Lower lobe of right lung (tissue), 2 donors: Measurements from ENCODE around the gene EVL. TPM values are rescaled to one million over a fixed set of nuclear protein-coding genes. Genes with fewer than 3 reads are reported as not detected.

Experiments used
- ATAC-seq, 2 donors: fragments of 200-7000 bp; cut with Tn5 transposase; one replicate each; pipeline ENCODE4 v1.9.1; 2020 to 2022; ENCODE audit warnings: mild to moderate bottlenecking in 2 of 2, moderate library complexity in 2 of 2
- DNase-seq: peaks from one replicate; pipeline ENCODE4 v3.0.0-alpha.2; 2020
- H3K27ac ChIP-seq: fragments of 200-600 bp; one replicate; pipeline ENCODE4 v1.8.0; 2022
- H3K27me3 ChIP-seq: fragments of 200-600 bp; one replicate; pipeline ENCODE4 v1.8.0; 2022; ENCODE audit warnings: low read depth
- H3K36me3 ChIP-seq: fragments of 200-600 bp; one replicate; pipeline ENCODE4 v1.8.0; 2022; ENCODE audit warnings: mild to moderate bottlenecking
- H3K4me1 ChIP-seq: fragments of 200-600 bp; one replicate; pipeline ENCODE4 v1.8.0; 2022
- H3K4me3 ChIP-seq: fragments of 200-600 bp; one replicate; pipeline ENCODE4 v1.8.0; 2022; ENCODE audit warnings: mild to moderate bottlenecking
- H3K9me3 ChIP-seq: fragments of 200-600 bp; one replicate; pipeline ENCODE4 v1.8.0; 2022
- intact Hi-C: fragments of 100-400 bp; cut with DNase I; formaldehyde crosslinking; loops from one replicate; pipeline ENCODE4 v1.11.0; 2022
- total RNA-seq: library from RNA; stranded (reverse); fragmentation: NEBNext Ultra II Directional; extraction: Animal tissue kit (Norgen Biotek cat#: 25700); gene quantifications from one replicate; pipeline ENCODE4 v1.2.1, GENCODE V29; 2021
- TF ChIP-seq, protein P1 (sequence below): fragments of 200-600 bp; IDR thresholded peaks from one replicate; pipeline ENCODE4 v1.8.0; 2022; ENCODE audit warnings: antibody characterized with exemption, mild to moderate bottlenecking
- donor health status: DM: no; HTN: yes; CAD: no; lungs with severe emphysema.

EVL gene
- total RNA-seq, 1 donor from 2014 or later: 226 TPM

DNA sequence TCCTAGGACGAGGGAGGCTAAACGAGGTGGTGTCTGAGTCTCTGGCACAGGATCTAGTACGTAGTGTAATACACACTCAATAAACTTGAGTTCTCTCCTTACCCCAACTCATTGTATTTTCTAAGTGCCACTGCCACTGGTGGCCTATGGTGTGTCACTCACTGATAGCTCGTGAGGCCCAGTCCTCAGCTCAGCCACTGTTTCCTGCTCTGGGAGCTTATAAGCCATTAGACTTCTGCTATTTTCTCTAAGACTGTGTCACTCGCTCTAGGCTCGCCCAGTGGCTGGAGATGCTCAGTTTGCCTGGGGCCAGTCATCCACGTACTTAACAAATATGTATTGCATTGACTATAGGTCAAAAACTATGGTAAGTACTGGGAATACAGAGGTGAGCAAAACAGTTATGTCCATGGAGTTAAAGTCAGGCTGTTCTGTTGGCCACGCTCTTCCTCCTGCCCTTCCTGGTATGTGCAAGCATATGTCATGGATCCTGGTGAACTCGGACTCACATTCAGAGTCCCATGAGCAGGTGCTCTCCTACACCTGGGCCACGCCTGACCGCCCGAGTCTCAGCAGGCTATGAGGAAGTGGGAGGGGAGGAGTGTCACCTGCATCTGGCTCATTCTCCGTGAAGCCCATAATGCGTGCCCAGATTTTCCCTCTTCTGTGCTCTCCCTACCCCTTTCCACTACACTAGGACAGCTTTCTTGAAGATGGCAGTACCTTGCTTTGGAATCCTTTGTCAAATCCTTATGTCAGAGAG is 52.6 kb downstream of the EVL start:
- Histone ChIP-seq H3K4me3 (no peak overlapping the region), H3K4me1 (peaks cover 5% of the 10 kb centered on the region), H3K27ac (no peak overlapping the region), H3K27me3 (no peaks in the 10 kb centered on the region), H3K36me3 (peaks cover 21% of the 10 kb centered on the region), H3K9me3 (no peaks in the 10 kb centered on the region)
- intact Hi-C loops: no loop called here
- DNase-seq: no peak
- ATAC-seq: no peak
- TF ChIP-seq, protein P1, sequence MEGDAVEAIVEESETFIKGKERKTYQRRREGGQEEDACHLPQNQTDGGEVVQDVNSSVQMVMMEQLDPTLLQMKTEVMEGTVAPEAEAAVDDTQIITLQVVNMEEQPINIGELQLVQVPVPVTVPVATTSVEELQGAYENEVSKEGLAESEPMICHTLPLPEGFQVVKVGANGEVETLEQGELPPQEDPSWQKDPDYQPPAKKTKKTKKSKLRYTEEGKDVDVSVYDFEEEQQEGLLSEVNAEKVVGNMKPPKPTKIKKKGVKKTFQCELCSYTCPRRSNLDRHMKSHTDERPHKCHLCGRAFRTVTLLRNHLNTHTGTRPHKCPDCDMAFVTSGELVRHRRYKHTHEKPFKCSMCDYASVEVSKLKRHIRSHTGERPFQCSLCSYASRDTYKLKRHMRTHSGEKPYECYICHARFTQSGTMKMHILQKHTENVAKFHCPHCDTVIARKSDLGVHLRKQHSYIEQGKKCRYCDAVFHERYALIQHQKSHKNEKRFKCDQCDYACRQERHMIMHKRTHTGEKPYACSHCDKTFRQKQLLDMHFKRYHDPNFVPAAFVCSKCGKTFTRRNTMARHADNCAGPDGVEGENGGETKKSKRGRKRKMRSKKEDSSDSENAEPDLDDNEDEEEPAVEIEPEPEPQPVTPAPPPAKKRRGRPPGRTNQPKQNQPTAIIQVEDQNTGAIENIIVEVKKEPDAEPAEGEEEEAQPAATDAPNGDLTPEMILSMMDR: no peak

DNA sequence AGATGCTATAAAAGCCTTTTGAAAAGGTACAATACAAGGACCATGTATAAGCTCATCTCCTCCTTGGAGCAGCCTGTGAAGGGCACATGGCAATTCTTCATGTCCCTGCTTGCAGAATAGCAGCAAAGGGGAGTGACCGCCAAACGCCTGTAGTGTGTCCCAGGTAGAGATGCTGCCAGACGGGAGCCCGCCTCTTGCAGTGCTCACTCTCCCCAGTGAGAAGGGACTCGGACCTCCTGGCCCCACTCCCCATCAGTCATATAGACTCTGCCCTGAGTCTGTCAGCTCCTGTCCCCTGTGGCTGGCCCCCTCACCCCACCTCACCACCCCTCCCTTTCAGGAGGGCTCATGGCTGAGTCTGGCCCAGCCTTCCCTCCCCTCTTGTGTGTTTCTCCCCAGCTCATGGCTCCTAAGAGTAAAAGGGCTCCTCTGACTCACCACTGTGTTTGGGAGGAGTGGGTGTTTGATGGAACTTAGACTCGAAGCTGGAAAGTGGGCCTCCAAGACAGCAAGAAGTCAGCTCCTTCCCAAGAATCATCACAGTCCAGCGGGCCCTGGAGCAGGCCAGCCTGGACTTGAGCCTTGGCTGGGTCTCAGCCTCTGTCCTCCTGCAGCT is 53.3 kb downstream of the EVL start:
- H3K4me1 ChIP-seq: peaks cover 5% of the 10 kb centered on the region
- H3K9me3 ChIP-seq: no peaks in the 10 kb centered on the region
- H3K36me3 ChIP-seq: peaks cover 24% of the 10 kb centered on the region
- H3K27me3 ChIP-seq: no peaks in the 10 kb centered on the region
- intact Hi-C loops: no loop called here
- ATAC-seq (no peak), DNase-seq (no peak)
- TF ChIP-seq, protein P1: no peak
- H3K27ac ChIP-seq: no peak overlapping the region
- H3K4me3 ChIP-seq: no peak overlapping the region

DNA sequence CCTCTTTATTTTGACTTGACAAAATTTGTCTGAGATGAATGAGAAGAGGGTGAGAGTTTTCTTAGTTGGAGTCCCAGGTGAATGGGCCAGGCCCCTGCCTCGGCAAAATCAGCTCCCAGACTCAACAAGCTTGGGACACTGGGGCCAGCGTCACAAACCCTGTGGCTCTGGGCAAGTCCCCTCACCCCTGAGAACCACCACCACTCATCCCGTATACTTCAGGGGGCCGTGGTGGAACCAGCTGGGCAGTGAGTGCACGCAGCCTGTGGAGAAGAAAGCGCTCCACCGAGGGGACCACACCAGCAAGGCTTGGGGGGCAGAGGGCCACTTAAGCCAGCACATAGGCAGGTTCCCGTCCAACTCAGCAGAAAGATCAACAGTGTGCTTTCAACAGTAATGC is 54.0 kb downstream of the EVL start:
- Histone ChIP-seq H3K4me3 (no peak overlapping the region), H3K27me3 (no peaks in the 10 kb centered on the region), H3K9me3 (no peaks in the 10 kb centered on the region), H3K36me3 (peaks cover 32% of the 10 kb centered on the region), H3K4me1 (peaks cover 5% of the 10 kb centered on the region), H3K27ac (no peak overlapping the region)
- ATAC-seq (no peak), DNase-seq (no peak)
- intact Hi-C loops: no loop called here
- TF ChIP-seq, protein P1: no peak

DNA sequence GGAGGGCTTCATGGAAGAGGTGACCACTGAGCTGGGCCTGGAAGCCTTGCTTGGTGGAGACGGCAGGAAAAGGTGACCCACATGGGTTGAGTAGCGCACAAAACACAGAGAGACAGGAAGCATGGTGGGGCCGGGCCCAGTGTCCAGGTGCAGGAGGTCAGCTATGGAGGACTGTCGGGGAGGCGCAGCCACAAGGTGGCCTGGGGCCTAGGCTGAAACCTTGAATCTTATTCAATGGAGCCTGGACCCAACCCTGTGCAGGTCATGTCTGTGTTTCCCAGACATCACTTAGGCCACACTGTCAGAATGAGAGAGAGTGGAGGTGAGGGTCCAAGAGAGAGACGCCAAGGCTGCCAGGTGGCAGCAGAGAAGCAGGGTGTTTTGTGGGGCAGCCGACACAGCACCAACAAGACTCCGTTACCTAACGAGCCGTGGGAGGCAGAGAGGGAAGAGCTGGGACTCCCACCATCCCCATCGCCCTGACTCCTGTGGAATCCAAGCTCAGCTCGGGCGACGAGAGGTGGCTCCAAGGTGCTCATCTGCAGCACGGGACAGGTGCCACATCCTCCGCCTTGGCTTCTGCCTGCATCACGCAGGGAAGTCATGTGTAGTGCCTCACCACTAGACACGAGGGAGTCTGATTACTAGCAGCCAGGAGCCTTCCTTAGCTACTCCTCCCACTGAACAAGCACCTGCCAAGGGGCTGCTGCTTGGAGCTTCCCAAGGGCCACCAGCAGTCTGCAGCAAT is 55.5 kb downstream of the EVL start:
- peaks cover 5% of the 10 kb centered on the region for H3K4me1 ChIP-seq
- no peak overlapping the region for H3K4me3 ChIP-seq
- ATAC-seq (no peak), DNase-seq (no peak)
- H3K9me3 ChIP-seq: no peaks in the 10 kb centered on the region
- peaks cover 37% of the 10 kb centered on the region for H3K36me3 ChIP-seq
- no peaks in the 10 kb centered on the region for H3K27me3 ChIP-seq
- intact Hi-C loops: no loop called here
- no peak overlapping the region for H3K27ac ChIP-seq
- TF ChIP-seq, protein P1: no peak

DNA sequence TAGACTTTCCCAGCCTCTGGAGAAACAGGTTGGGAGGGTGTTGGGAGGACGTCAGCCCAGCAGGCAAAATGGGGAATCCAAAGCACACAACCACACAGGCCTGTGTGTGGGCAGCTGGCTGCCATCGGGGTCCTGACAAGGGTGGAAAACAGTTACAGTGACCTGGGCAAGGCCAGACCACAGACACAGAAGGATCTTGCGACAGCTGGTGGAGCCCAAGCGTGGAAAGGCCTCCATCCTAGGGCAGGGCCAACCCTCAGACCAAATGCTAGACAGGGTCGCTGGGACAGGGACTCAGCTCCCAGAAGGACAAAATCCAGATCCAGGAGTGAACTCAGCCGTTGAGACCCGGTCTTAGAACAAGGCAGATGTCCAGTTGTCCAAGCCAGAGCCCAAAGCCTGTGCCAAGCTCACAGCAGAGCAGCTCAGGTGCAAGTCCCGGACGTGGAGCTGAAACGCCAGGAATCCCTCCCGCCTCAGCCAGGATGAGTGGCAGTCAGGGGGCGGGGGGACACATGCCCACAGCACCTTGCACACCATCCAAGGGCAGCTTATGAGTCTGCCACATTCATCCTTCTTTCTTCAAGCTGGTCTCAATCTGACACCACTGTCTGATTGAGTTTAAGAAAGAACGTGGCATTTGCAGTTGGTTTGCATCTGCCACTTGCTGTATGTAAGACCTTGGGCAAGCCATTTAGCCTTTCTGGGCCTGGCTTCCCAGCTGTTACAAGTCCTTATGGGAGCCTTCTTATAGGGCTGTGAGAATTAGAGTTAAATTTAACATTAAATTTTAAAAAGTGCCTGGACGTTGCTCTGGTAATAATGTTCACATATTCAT is 56.6 kb downstream of the EVL start:
- no peak for ATAC-seq
- Histone ChIP-seq H3K27ac (no peak overlapping the region), H3K36me3 (peaks cover 39% of the 10 kb centered on the region), H3K9me3 (no peaks in the 10 kb centered on the region), H3K4me1 (peaks cover 5% of the 10 kb centered on the region), H3K27me3 (no peaks in the 10 kb centered on the region), H3K4me3 (no peak overlapping the region)
- DNase-seq: no peak
- intact Hi-C loops: no loop called here
- TF ChIP-seq, protein P1: no peak
